GM10847 (cell line): ENCODE results near the gene ANO6.

ENCODE experiments used
- POLR2A ChIP-seq: IDR thresholded peaks from 2 replicates; pipeline ENCODE4 v1.6.1; 2011; ENCODE audit not compliant: insufficient read length; ENCODE audit errors: extremely low read depth

The ANO6 gene

DNA sequence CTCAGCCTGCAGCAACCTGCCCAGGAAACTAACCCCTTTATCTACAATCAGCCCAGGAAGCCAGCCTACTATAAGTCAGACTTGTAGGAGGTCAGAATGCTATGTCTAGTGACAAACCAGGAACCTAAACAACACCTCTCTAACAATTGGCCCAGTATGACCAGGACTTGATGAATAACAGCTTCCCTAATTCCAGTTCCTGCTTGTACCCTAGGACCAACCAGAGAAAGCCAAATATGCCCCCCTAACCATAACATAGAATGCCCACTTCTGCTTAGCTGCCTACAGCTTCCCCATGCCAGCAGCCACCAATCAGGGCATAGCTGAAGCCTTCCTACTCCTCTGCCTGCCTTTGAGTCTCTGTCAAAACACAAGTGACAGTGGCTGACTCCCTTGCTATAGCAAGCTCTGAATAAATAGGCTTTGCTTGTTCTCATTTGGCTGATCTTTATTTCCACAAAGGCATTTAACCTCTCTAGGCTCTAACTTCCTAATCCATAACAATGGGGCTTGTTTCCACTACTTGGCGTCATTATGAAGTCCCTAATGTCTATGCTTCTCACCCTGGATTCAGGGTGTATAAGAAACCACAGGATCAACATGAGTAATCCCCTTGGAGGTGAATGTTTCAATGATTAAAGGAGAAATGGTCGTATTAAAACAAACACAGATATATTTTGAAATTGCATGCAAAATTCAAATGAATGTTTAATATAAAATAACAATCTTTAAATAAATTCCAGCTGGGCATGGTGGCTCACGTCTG is 220.2 kb downstream of the ANO6 start:
- TF ChIP-seq POLR2A = no peak

DNA sequence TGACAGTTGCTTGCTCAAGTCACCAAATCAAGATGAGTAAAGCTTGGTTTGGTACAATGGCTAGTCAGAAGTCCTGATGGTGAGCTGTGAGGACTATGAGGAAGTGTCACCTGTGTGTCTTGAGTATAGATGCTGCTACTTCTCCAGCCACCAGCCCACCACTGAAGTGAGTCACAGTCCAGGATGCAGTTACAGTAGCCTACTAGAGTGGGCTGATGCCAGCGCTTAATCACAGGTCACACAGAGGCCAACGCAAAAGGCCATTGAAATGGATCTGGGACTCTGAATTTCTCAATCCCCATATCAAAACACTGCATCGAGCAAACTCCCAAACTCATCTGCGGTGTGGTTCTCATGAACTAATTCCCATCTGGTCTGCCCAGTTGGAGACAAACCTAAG is 223.1 kb downstream of the ANO6 start:
- no peak for TF ChIP-seq POLR2A

DNA sequence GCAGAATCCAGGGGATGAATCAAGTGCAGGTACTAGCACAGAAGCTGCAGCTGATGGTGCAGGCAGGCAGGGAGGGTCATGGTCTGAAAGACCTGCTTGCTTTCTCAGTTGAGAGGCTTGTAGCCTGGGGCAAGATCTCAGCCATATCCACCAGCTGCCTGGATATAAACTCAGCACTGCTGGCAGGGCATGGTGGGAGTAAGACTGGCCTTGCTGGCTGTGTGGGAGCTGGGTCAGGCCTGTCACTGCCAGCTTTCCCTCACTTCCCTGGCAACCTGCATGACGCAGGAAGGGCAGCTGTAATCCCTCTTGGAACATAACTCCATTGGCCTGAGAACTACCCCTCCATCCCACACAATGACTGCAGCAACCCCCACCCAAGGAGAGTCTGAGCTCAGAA is 230.1 kb downstream of the ANO6 start:
- no peak for TF ChIP-seq POLR2A

DNA sequence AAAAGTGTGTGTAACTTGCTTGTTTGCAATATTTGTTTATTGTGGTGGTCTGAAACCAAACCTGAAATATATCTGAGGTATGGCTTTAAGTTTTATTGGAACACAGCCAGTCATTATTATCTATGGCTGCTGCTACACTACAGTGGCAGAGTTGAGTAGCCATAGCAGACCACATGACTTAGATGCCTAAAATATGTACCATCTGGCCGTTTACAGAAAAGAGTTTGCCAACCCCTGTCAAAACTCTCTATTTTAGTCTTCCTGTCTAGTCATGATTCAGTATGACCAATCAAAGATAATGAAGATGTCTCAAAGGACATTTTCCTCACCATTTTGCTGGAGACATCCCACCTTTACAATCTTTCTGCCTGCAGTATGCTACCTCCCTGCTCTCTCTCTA is 242.3 kb downstream of the ANO6 start:
- TF ChIP-seq POLR2A = no peak

DNA sequence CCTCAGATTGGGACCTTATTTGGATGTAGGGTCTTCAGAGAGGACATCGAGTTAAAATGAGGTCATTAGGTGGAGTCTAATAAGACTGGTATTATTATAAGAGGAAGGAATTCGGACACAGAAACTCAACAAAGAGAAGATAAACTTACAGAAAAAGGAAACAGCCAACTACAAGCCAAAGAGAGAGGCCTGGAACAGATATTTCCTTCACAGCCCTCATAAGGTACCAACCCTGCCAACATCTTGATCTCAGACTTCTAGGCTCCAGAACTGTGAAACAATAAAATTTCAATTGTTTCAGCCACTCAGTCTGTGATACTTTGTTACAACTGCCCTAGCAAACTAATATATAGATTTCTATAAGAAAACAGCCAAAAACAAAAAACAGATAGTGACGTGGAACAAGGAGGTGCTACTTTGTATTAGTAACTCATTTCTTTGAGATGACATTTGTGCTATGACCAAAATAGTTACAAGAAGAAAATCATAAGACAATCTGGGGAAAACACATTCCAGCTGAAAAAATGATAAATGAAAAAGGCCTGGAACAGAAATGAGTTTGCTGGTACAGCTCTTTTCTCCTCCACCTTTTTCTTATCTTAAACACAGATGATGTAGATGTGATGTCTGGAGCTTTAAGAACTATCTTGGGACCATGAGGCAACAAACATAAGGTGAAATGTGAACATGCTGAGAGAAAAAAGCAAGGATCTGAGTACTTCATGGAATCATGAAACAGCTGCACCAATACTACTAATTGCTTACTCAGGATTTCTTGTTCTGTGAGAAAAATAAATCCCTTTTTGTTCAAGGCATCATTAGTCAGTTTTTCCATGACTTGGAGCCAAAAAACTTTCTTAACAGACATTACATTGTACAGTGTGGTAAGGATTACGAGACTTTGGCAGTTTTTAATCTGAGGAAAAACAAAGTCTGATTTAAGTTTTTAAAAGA is 243.2 kb downstream of the ANO6 start:
- TF ChIP-seq POLR2A = no peak

DNA sequence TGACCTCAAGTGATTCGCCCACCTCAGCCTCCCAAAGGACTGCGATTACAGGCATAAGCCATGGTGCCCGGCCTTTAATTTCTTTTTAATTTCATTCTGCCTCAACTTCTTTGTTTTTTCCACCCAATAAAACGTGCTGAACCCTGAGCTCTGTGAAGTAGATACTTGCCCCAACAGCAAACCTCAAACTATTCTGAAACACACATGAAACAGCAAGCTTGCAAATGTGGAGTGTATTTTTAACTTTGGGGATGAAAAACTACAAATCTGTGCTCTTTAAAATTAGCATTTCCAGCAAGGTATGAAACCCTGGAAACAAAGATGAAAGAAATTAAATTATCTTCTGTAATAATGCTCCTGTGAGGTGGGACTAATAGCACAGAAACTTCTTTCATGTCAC is 246.6 kb downstream of the ANO6 start:
- TF ChIP-seq POLR2A = no peak

DNA sequence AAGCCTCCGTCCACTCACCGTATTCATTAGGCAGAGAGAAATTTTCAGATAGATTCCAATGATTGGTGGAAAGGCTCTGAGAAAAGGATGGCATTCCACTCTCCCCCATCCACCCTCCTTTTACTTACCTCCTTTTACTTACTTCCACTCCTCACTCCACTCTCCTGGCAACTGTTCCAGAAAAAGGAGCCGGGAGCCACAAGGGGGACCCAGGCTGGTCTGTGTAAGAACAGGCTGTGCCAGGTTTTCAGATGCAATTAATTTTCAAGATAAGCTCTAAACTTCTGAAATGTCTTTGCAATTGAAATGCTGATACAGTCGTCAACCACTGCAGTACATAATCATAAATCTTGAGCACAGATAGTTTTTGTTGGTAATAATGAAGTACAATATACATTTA is 248.8 kb downstream of the ANO6 start:
- no peak for TF ChIP-seq POLR2A

DNA sequence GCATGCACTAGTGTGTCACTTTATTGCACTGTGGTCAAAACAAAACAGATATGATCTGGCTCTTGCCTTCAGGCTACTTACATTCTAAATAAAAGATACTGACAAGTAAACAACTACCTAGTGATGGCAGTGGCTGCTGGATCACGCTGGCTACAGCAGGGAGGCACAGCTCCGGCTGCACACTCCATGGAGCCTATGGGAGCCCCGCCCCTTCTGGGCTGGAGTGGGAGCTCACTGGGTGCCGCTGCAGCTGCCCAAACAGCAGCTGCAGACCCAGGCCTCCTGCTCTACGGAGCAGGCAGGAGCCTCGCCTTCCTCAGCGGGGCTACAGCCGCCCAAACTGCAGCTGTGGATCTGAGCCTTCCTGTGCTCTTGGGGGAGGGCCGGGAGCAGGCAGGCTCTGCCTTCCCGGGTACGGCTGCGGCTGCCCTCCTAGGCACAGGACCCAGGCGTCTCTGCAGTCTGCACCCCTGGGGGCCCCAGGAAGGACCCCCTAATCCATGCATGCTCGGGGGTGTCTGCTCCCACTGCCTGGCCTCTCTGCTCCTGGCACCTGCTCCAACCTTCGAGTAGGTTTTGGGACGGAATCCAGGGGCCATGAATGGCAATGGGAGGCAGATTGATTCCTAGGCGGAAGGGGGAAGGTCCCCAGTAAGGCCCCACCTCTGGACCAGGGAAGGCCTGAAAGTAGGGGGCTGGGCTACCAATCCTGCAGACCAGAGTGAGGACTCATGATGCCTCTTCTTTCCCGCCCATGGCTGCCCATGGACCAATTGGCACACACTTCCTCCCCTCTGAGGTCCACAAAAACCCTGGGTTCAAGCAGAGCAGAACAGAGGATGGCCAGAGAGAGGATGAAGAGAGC is 253.1 kb downstream of the ANO6 start:
- no peak for TF ChIP-seq POLR2A

DNA sequence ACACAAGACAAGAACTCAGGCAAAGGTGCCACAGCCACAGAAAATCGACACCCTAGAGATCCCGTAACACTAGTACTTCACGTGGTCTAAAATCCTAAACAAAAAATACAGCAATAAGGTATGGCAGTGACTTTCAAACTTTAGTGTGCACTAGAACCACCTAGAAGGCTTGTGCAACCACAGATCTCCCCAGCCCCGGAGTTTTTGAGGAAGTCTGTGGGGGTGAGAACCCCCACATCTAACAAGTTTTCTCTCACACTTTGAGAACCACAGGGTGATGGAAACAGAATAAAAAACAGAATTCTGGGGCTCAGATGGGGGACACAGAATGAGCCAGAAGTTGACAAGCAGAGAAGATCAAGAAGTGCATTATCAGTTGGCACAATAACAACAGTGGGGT is 254.0 kb downstream of the ANO6 start:
- no peak for TF ChIP-seq POLR2A

DNA sequence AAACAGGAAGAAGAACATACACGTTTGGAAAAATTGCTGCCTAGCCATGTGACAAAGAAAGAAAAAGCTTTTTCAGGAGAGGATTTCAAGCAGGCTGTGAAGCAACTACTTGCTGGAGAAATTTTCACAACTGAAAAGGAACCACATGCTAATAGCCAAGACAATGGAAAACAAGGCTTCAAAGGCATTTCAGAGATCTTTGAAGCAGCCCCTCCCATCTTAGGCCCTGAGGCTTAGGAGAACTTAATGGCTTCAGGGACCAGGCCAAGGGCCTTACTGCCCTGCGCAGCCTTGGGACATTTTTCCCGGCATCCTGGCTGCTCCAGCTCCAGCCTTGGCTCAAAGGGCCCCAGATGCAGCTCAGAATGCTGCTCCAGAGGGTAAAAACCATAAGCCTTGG is 257.7 kb downstream of the ANO6 start:
- TF ChIP-seq POLR2A = no peak

DNA sequence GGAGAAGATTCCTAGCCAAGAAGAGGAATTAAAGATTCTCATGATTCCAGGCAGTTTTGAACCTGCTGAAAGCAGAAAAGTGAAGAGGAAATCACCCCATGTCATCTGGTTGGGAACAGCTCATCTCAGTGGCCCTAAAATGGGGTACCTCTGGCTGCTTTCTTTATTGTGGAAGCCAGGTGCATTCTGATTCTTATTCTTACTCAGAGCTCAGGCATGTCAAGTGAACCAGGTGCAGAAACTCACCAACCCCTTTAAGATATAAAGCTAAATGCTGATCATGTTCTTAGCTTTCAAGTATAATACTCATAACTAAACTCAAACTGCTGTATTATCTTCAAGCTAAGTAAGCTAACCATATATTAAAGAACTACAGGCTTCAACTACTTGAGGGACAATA is 259.7 kb downstream of the ANO6 start:
- TF ChIP-seq POLR2A = no peak

DNA sequence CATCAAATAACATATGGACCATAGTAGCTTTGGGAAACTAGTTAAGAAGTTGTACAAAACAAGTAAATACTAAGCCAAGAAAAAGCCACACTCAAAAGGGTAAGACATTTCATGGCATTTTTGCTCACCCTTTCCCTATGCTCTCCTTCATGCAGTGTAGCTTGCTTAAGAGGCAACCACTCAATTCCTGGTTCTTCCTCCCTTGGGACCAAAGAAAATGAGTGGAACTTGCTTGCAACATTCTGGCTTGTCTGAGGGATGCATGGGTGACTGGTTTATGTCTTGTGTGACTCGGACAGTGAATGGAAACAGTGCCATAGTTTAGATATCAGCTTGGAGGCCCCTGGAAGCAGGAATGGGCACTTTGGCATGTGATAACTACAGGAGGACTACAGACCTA is 261.6 kb downstream of the ANO6 start:
- no peak for TF ChIP-seq POLR2A

DNA sequence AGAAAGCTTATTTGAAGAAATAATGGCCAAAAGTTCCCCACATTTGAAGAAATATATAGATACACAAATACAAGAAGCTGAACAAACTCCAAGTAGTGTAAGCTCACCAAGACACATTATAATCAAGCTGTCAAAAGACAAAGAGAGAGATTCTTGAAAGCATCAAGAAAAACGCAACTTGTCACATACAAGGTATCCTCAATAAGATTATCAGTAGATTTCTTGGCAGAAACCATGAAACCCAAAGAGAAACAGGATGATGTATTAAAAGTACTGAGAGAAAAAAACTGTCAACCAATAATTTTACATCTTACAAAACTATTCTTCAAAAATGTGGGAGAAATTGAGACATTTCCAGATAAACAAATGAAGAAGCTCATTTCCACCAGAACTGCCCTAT is 263.0 kb downstream of the ANO6 start:
- TF ChIP-seq POLR2A = no peak

DNA sequence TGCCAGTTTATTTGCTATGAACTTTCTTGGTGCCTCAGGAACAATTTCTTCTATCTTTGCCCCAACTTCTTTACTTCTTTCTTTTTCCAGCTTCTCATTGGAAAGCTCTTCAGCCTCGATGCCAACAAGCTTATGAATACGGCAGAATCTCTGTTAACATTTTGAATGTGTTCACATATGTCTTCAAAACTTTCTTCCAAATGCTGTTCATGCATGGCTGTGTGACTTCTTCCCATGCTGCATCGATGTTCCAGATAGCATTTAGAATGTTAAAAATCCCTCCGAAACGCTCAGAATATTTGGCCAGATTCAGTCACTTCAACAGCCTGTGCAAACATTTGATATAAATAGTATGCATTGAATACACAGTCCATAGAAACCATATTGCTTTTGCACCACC is 265.9 kb downstream of the ANO6 start:
- TF ChIP-seq POLR2A = no peak

DNA sequence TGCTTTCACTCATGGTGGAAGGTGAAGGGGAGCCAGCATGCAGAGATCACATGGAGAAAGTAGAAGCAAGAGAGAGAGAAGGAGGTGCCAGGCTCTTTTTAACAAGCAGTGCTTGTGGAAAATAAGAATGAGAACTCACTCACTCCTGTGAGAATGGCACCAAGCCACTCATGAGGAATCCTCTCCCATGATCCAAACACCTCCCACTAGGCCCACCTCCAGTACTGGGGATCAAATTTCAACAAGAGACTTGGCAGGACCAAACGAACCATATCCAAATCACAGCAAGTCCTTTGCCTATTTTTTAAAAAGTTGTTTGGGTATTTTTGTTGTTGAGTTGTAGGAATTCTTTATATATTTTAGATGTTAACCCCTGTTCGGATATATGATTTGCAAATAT is 267.7 kb downstream of the ANO6 start:
- TF ChIP-seq POLR2A = no peak
